Neural progenitor cell (in vitro differentiated cells): ENCODE results near the gene JAZF1. TPM values are rescaled to one million over a fixed set of nuclear protein-coding genes. Genes with fewer than 3 reads are reported as not detected.

ENCODE experiments used
- DNase-seq: peaks from one replicate; pipeline ENCODE4 v3.0.0-alpha.2; 2016; ENCODE audit warnings: low spot score
- H2AFZ ChIP-seq: fragments of 200-600 bp; sonication (generic); replicated peaks from 2 replicates; pipeline ENCODE4 v1.6.1; 2016; ENCODE audit warnings: antibody characterized with exemption
- H3F3A ChIP-seq: fragments of 200-600 bp; sonication (generic); 2 replicates; pipeline ENCODE4 v1.6.1; 2016; ENCODE audit warnings: antibody characterized with exemption, low read depth
- H3K27ac ChIP-seq: fragments of 200-600 bp; sonication (generic); 2 replicates; pipeline ENCODE4 v1.5.1; 2016; ENCODE audit warnings: mild to moderate bottlenecking
- H3K27me3 ChIP-seq: fragments of 200-600 bp; sonication (generic); 2 replicates; pipeline ENCODE4 v1.6.1; 2016; ENCODE audit warnings: mild to moderate bottlenecking, moderate library complexity
- H3K36me3 ChIP-seq: fragments of 200-600 bp; sonication (generic); 2 replicates; pipeline ENCODE4 v1.5.1; 2016
- H3K4me1 ChIP-seq: fragments of 200-600 bp; sonication (generic); 2 replicates; pipeline ENCODE4 v1.6.1; 2016; ENCODE audit warnings: mixed run types
- H3K4me2 ChIP-seq: fragments of 200-600 bp; sonication (generic); 2 replicates; pipeline ENCODE4 v1.6.1; 2016
- H3K4me3 ChIP-seq: fragments of 200-600 bp; sonication (generic); 2 replicates; pipeline ENCODE4 v1.5.1; 2016
- H3K79me2 ChIP-seq: fragments of 200-600 bp; sonication (generic); 2 replicates; pipeline ENCODE4 v1.6.1; 2016; ENCODE audit warnings: low read depth
- H3K9ac ChIP-seq: fragments of 200-600 bp; sonication (generic); 2 replicates; pipeline ENCODE4 v1.6.1; 2016
- H3K9me3 ChIP-seq: fragments of 200-600 bp; sonication (generic); 2 replicates; pipeline ENCODE4 v1.5.1; 2016; ENCODE audit warnings: low read depth
- H4K20me1 ChIP-seq: fragments of 200-600 bp; sonication (generic); 2 replicates; pipeline ENCODE4 v1.6.1; 2016; ENCODE audit warnings: low read depth
- H3K27ac Mint-ChIP-seq: 3 replicates; pipeline ENCODE4 v1.8.0; 2021; ENCODE audit warnings: mixed read lengths
- H3K27me3 Mint-ChIP-seq: 2 replicates; pipeline ENCODE4 v1.8.0; 2022; ENCODE audit warnings: low read depth, mild to moderate bottlenecking, inconsistent platforms, moderate library complexity, mixed read lengths; ENCODE audit not compliant: insufficient read depth
- H3K36me3 Mint-ChIP-seq: 3 replicates; pipeline ENCODE4 v1.8.0; 2021; ENCODE audit warnings: mixed read lengths
- H3K4me1 Mint-ChIP-seq: 3 replicates; pipeline ENCODE4 v1.8.0; 2021; ENCODE audit warnings: mixed read lengths
- H3K4me3 Mint-ChIP-seq: 3 replicates; pipeline ENCODE4 v1.8.0; 2021; ENCODE audit warnings: mild to moderate bottlenecking, moderate library complexity, mixed read lengths
- H3K9me3 Mint-ChIP-seq: 3 replicates; pipeline ENCODE4 v1.8.0; 2020; ENCODE audit warnings: mixed read lengths
- EZH2 ChIP-seq: fragments of 200-600 bp; sonication (generic); IDR thresholded peaks from 2 replicates; pipeline ENCODE4 v1.6.1; 2017; ENCODE audit warnings: antibody characterized with exemption, mild to moderate bottlenecking, moderate library complexity
- EZH2phosphoT487 ChIP-seq: fragments of 200-600 bp; sonication (generic); IDR thresholded peaks from 2 replicates; pipeline ENCODE4 v1.6.1; 2017; ENCODE audit warnings: antibody characterized with exemption
- total RNA-seq: library from RNA; depleted of rRNA; stranded (reverse); fragments of >200 nt; gene quantifications from 2 replicates; pipeline ENCODE4 v1.2.3, GENCODE V29; 2015; ENCODE audit warnings: low replicate concordance
- TF ChIP-seq, protein P1 (sequence below): fragments of 200-600 bp; sonication (generic); IDR thresholded peaks from 2 replicates; pipeline ENCODE4 v1.5.1; 2017; ENCODE audit warnings: antibody characterized with exemption, mild to moderate bottlenecking

Gene JAZF1
- total RNA-seq, 1 donor from 2014 or later, result 3.1 TPM

DNA sequence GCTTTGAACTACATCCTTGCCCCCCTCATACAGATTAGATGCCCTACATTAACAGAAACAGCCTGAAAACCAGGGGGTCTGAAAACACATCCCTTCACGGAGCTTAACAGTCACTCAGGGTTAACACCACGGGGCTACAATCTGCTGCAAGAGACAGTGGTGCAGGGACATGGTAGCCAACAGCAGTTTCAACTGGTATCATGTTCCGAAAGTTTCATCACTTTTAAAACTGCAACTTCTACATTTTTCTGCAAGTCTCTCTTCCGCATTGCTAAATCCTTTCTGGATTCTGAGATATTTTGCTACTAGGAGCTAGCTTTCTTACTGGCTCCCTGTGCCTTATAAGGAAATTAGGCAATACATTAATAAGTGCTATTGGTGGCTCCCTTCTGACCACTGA is 92.6 kb downstream of the JAZF1 start:
- Mint-ChIP-seq H3K9me3 (no peaks in the 10 kb centered on the region), H3K27ac (no peak overlapping the region), H3K27me3 (no peaks in the 10 kb centered on the region), H3K4me1 (no peaks in the 10 kb centered on the region), H3K4me3 (no peak overlapping the region), H3K36me3 (no peaks in the 10 kb centered on the region)
- Histone ChIP-seq H2AFZ (no peak overlapping the region), H3K4me2 (no peak overlapping the region), H3K4me3 (no peak overlapping the region), H3K27ac (no peak overlapping the region), H3K9me3 (no peaks in the 10 kb centered on the region), H3K4me1 (no peaks in the 10 kb centered on the region), H3F3A (no peaks in the 10 kb centered on the region), H3K9ac (no peak overlapping the region), H3K36me3 (no peaks in the 10 kb centered on the region), H3K79me2 (no peaks in the 10 kb centered on the region), H3K27me3 (no peaks in the 10 kb centered on the region), H4K20me1 (no peaks in the 10 kb centered on the region)
- DNase-seq, result no peak
- no peak for TF ChIP-seq EZH2
- TF ChIP-seq EZH2phosphoT487, result no peak
- TF ChIP-seq, protein P1, sequence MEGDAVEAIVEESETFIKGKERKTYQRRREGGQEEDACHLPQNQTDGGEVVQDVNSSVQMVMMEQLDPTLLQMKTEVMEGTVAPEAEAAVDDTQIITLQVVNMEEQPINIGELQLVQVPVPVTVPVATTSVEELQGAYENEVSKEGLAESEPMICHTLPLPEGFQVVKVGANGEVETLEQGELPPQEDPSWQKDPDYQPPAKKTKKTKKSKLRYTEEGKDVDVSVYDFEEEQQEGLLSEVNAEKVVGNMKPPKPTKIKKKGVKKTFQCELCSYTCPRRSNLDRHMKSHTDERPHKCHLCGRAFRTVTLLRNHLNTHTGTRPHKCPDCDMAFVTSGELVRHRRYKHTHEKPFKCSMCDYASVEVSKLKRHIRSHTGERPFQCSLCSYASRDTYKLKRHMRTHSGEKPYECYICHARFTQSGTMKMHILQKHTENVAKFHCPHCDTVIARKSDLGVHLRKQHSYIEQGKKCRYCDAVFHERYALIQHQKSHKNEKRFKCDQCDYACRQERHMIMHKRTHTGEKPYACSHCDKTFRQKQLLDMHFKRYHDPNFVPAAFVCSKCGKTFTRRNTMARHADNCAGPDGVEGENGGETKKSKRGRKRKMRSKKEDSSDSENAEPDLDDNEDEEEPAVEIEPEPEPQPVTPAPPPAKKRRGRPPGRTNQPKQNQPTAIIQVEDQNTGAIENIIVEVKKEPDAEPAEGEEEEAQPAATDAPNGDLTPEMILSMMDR, result no peak

DNA sequence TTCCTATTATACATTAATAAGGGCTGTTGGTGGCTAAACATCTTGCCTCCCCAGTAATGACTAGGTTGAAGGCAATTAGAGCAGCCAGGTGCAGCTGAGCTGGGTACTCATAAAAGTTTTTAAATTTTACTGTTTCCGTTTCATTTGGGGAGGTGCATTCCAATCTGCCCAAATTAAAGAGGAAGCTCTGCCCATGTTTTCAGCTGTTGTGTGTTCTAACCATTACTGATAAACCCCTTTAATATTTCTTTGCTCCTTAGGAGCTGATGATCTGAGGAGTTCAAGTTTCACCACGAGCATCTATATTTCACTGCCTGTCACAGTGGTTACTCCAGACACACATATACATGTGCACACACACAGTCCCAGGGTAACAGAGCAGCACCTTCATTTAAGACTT is 94.4 kb downstream of the JAZF1 start:
- Mint-ChIP-seq H3K4me3 (no peak overlapping the region), H3K9me3 (no peaks in the 10 kb centered on the region), H3K4me1 (no peaks in the 10 kb centered on the region), H3K27me3 (peaks cover 2% of the 10 kb centered on the region), H3K27ac (no peak overlapping the region), H3K36me3 (no peaks in the 10 kb centered on the region)
- no peaks in the 10 kb centered on the region for H3K79me2 ChIP-seq
- no peak overlapping the region for H3K9ac ChIP-seq
- no peak overlapping the region for H3K27ac ChIP-seq
- no peaks in the 10 kb centered on the region for H3F3A ChIP-seq
- no peaks in the 10 kb centered on the region for H3K27me3 ChIP-seq
- H3K36me3 ChIP-seq, result no peaks in the 10 kb centered on the region
- no peak overlapping the region for H2AFZ ChIP-seq
- TF ChIP-seq EZH2phosphoT487 (no peak), EZH2 (no peak)
- TF ChIP-seq, protein P1, result no peak
- H3K4me1 ChIP-seq, result no peaks in the 10 kb centered on the region
- H3K4me2 ChIP-seq, result no peak overlapping the region
- H3K4me3 ChIP-seq, result no peak overlapping the region
- H3K9me3 ChIP-seq, result no peaks in the 10 kb centered on the region
- H4K20me1 ChIP-seq, result no peaks in the 10 kb centered on the region
- DNase-seq, result no peak

DNA sequence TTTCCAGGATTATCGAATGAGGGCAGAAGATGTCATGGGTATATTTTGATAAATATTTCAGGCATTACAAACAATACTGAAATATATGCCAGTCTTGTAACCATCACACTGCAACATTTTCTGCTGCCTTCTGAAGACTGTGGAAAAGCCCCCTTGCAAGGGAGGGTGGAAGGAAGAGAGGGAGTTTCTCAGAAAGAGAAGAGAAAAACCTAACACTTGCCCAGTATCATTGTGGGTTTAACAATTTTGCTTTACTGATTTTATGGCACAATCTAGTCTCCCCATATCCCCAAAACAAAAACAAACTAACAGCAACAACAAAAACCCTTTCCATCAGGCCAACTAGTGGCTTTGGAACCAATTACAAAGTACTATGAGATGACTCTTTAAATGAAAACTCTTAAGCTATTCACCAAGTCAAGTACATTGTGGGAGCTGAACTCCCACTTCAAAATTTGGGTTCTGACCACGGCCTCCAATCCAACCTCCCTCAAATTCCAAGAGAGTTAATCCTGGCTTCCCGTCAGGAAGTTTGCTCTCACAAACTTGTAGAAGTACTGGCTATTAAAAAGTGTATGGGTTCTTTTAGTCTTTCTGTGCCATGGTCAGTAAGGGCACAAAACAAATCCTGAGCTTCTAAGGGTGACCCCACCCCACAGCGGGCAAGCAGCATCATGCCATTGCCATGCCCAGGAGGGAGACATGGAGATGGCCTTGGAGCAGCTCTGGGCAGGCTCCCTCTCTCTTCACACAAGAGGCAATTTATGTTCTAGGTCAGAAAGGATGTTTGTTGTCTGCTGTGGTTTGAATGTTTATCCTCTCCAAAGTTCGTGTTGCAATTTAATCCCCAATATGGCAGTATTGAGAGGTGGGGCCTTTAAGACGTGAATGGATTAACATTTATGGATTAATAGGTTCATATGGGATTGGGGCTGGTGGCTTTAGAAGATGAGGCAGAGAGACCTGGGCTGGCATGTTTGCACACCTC is 96.3 kb downstream of the JAZF1 start:
- no peak for TF ChIP-seq EZH2
- TF ChIP-seq EZH2phosphoT487, result no peak
- TF ChIP-seq, protein P1, result no peak
- DNase-seq, result no peak
- H3K4me1 ChIP-seq, result no peaks in the 10 kb centered on the region
- no peaks in the 10 kb centered on the region for H3K79me2 ChIP-seq
- no peaks in the 10 kb centered on the region for H3K9me3 ChIP-seq
- H3K36me3 ChIP-seq, result no peaks in the 10 kb centered on the region
- no peaks in the 10 kb centered on the region for H3K4me1 Mint-ChIP-seq
- no peaks in the 10 kb centered on the region for H3K9me3 Mint-ChIP-seq
- no peak overlapping the region for H3K9ac ChIP-seq
- no peaks in the 10 kb centered on the region for H3K27me3 ChIP-seq
- no peak overlapping the region for H3K4me3 Mint-ChIP-seq
- no peak overlapping the region for H3K27ac ChIP-seq
- no peak overlapping the region for H3K27ac Mint-ChIP-seq
- H3K4me3 ChIP-seq, result no peak overlapping the region
- no peaks in the 10 kb centered on the region for H3K36me3 Mint-ChIP-seq
- peaks cover 2% of the 10 kb centered on the region for H3K27me3 Mint-ChIP-seq
- H3K4me2 ChIP-seq, result no peak overlapping the region
- no peak overlapping the region for H2AFZ ChIP-seq
- H3F3A ChIP-seq, result no peaks in the 10 kb centered on the region
- H4K20me1 ChIP-seq, result no peaks in the 10 kb centered on the region
